ENCODE measurements around the gene CARD9.

Gene CARD9

GRCh38 chr9:136359774-136360718 lies 13.4 kb downstream of the CARD9 start:
- TF ChIP-seq CTCF (IDR thresholded peaks at IDR 0.05; ENCODE audit: insufficient read depth, low read depth, low read length, missing control alignments), result no peak
- DNase-seq (ENCODE audit: low read depth), result no peak
- H3K4me3 ChIP-seq (ENCODE audit: low read depth, low read length), result no peak overlapping the region

GRCh38 chr9:136358888-136359287 lies 14.6 kb downstream of the CARD9 start:
- H3K4me3 ChIP-seq (ENCODE audit: low read depth, low read length), result no peak overlapping the region
- no peak for DNase-seq (ENCODE audit: low read depth)
- TF ChIP-seq CTCF (IDR thresholded peaks at IDR 0.05; ENCODE audit: insufficient read depth, low read depth, low read length, missing control alignments), result no peak

GRCh38 chr9:136358016-136358415 lies 15.5 kb downstream of the CARD9 start:
- no peak for TF ChIP-seq CTCF (IDR thresholded peaks at IDR 0.05; ENCODE audit: insufficient read depth, low read depth, low read length, missing control alignments)
- no peak overlapping the region for H3K4me3 ChIP-seq (ENCODE audit: low read depth, low read length)
- no peak for DNase-seq (ENCODE audit: low read depth)

GRCh38 chr9:136357202-136357725 lies 16.2 kb downstream of the CARD9 start:
- H3K4me3 ChIP-seq (ENCODE audit: low read depth, low read length), result no peak overlapping the region

GRCh38 chr9:136355616-136356557 lies 17.6 kb downstream of the CARD9 start:
- no peak for TF ChIP-seq CTCF (IDR thresholded peaks at IDR 0.05; ENCODE audit: insufficient read depth, low read depth, low read length, missing control alignments)
- DNase-seq (ENCODE audit: low read depth), result no peak
- no peak overlapping the region for H3K4me3 ChIP-seq (ENCODE audit: low read depth, low read length)

More at GRCh38 chr9:136357202-136357725, 16.2 kb downstream of the CARD9 start:
- TF ChIP-seq CTCF (IDR thresholded peaks at IDR 0.05; ENCODE audit: insufficient read depth, low read depth, low read length, missing control alignments), result no peak
- DNase-seq (ENCODE audit: low read depth), result no peak

GRCh38 chr9:136354592-136355085 lies 18.8 kb downstream of the CARD9 start:
- H3K4me3 ChIP-seq (ENCODE audit: low read depth, low read length), result no peak overlapping the region
- DNase-seq (ENCODE audit: low read depth), result no peak
- no peak for TF ChIP-seq CTCF (IDR thresholded peaks at IDR 0.05; ENCODE audit: insufficient read depth, low read depth, low read length, missing control alignments)

Measured in GM12865 (cell line).